ENCODE results near the gene SIGMAR1. TPM values are rescaled to one million over a fixed set of nuclear protein-coding genes. Genes with fewer than 3 reads are reported as not detected.

Gene SIGMAR1
- total and polyA plus RNA-seq, 2 of the 8 experiments (the other 6 are each of a cell fraction or from before 2014, with no cell fraction given) = 84.2 to 134 TPM

DNA sequence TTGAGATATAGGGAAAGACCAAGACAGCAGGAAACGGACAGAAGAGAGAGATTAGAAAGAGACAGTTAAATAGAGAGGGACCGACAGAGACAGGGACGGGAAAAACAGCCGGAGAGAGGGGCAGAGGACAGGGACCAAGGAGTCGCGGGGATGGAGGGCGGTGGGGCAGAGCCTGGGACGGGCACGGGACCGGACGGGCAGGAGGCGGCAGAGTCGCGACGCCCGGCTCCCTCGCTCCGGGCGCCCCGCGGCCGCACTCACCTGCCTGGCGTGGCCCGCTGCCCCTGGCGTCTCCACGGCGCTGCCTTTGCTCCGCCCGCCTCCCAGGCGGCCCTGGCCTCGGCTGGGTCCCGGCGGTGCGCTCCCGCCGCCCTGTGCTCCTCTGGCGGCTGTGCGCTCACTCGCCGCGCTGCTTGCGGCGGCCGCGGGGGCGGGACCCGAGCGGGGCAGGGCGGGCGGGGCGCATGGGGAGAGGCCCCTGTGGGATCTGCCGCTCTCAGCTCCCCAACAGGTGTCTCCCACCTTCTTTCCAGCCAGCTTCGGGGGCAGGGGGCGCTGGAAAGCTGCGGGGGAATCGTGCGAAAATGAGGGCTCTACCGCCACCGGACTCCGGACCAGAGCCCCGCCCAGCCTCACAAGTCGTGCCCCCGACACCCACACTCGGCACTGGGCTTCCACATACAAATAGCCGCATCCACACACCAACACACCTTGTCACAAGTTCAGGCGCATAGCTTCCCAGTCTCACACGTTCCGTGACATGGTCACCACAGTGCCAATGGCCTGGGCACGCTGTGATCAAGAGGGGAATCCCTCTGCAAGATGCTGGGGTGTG lies 8.7 kb downstream of the SIGMAR1 start, which contains the start of gene ARID3C (continued):
- TF ChIP-seq RBBP5 (IDR thresholded peaks at IDR 0.05; ENCODE audit: borderline replicate concordance, low read depth, low read length) (0 out of 2 replicates have a peak, but pooled peaks have one; percentile 43), RXRA (IDR thresholded peaks at IDR 0.05; ENCODE audit: insufficient read depth, low read depth, low read length) (no peak), CBX8 (IDR thresholded peaks at IDR 0.05; ENCODE audit: borderline replicate concordance, low read depth, low read length) (no peak), EZH2 (IDR thresholded peaks at IDR 0.05; ENCODE audit: low read depth, low read length, severe bottlenecking) (peak; percentile 65), BACH1 (IDR thresholded peaks at IDR 0.05; ENCODE audit: low read length) (no peak), RAD21 (IDR thresholded peaks at IDR 0.05 in 1 of 2, conservative IDR thresholded peaks at IDR 0.05 in 1 of 2; ENCODE audit: low read depth in 2 of 2, low read length in 2 of 2) (no peak), BRCA1 (IDR thresholded peaks at IDR 0.05; ENCODE audit: low read depth, low read length) (no peak), ASH2L (IDR thresholded peaks at IDR 0.05; ENCODE audit: low read length) (no peak)
- TF ChIP-seq, protein P1, sequence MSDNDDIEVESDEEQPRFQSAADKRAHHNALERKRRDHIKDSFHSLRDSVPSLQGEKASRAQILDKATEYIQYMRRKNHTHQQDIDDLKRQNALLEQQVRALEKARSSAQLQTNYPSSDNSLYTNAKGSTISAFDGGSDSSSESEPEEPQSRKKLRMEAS (IDR thresholded peaks at IDR 0.05) = no peak
